ENCODE measurements around the gene NEMP1. TPM values are rescaled to one million over a fixed set of nuclear protein-coding genes. Genes with fewer than 3 reads are reported as not detected.
A peak's percentile ranks its signal among the peaks of the same experiment; 100 is the strongest.

Gene NEMP1
- total RNA-seq: 1 to 10 TPM; 1.2 to 6.7 (median 1.9) TPM

GRCh38 chr12:57078519-57079404 is at the start of gene NEMP1:
Gene NEMP1 (minus strand): TSS chr12:57078791. CDS start chr12:57078745, 46 bp downstream.
- TF ChIP-seq CTCF (IDR thresholded peaks at IDR 0.05 in 4 of 5, conservative IDR thresholded peaks at IDR 0.05 in 1 of 5) (no peak), POLR2A (IDR thresholded peaks at IDR 0.05) (peak; percentile 20 to 70)
- intact Hi-C loops (cut with DNase I; ENCODE audit: low total_unique reads): loop anchor here (1.0 kb wide), 1 partner anchor 9 kb away; no protein-coding TSS in a partner anchor
- peak within 1 kb of the TSS; percentile 67 to 93 (median 76) for H3K4me3 ChIP-seq

GRCh38 chr12:57127726-57128518 is 49.3 kb upstream of the NEMP1 start, which contains the start of gene LRP1:
Gene LRP1 (plus strand): TSS chr12:57128483. CDS start chr12:57128965, 482 bp downstream.
- peaks cover 16 to 24% of the 10 kb centered on the region in 2 donors for H3K4me1 ChIP-seq
- TF ChIP-seq CTCF (IDR thresholded peaks at IDR 0.05 in 4 of 5, conservative IDR thresholded peaks at IDR 0.05 in 1 of 5): no peak
- TF ChIP-seq POLR2A (IDR thresholded peaks at IDR 0.05): peak; percentile 65 to 74
- no peaks in the 10 kb centered on the region for H3K36me3 ChIP-seq
- in situ Hi-C loops (cut with MboI; ENCODE audit: low sequenced_read_pairs in 4 of 4) (no loop called here), intact Hi-C loops (cut with DNase I; ENCODE audit: low total_unique reads) (loop anchor here (1.0 to 5.0 kb wide), 2 partner anchors 41 to 47 kb away; partner anchors contain the start of gene NAB2)
- H3K4me3 ChIP-seq: peak within 1 kb of the TSS; percentile 72 to 95 (median 91)
- peak; percentile 85 to 86 for ATAC-seq
- H3K9me3 ChIP-seq: no peaks in the 10 kb centered on the region
- no peaks in the 10 kb centered on the region for H3K27me3 ChIP-seq
- H3K27ac ChIP-seq: peak within 1 kb of the TSS; percentile 87 to 94 (median 90)
- DNase-seq: peak; percentile 80 to 81

More at GRCh38 chr12:57078519-57079404, at the start of gene NEMP1:
- in situ Hi-C loops (cut with MboI; ENCODE audit: low sequenced_read_pairs in 4 of 4): no loop called here
- Histone ChIP-seq H3K36me3 (no peaks in the 10 kb centered on the region), H3K4me1 (peaks cover 11 to 12% of the 10 kb centered on the region in 2 donors), H3K27ac (peak within 1 kb of the TSS; percentile 76 to 90 (median 86)), H3K9me3 (no peaks in the 10 kb centered on the region), H3K27me3 (no peaks in the 10 kb centered on the region)
- ATAC-seq (peak; percentile 100), DNase-seq (peak; percentile 99)

- intact Hi-C loops (cut with DNase I; ENCODE audit: low total_unique reads) (loop anchor here (1.0 to 5.0 kb wide), 2 partner anchors 40 to 48 kb away; partner anchors contain the start of gene NAB2), in situ Hi-C loops (cut with MboI; ENCODE audit: low sequenced_read_pairs in 4 of 4) (no loop called here)
- peak; percentile 40 to 47 for ATAC-seq
- TF ChIP-seq POLR2A (IDR thresholded peaks at IDR 0.05): no peak
- peak in 3 of 5 experiments; percentile 9 to 35 (median 35) for TF ChIP-seq CTCF (IDR thresholded peaks at IDR 0.05 in 4 of 5, conservative IDR thresholded peaks at IDR 0.05 in 1 of 5)
- Histone ChIP-seq H3K27ac (peak overlapping the region; percentile 87 to 94 (median 90)), H3K4me3 (peak overlapping the region; percentile 72 to 95 (median 91)), H3K9me3 (no peaks in the 10 kb centered on the region), H3K4me1 (peaks cover 16 to 24% of the 10 kb centered on the region in 2 donors), H3K27me3 (no peaks in the 10 kb centered on the region), H3K36me3 (no peaks in the 10 kb centered on the region)
- DNase-seq: peak; percentile 51 to 67
Observed at GRCh38 chr12:57127101-57127725, 48.6 kb upstream of the NEMP1 start.

- Histone ChIP-seq H3K4me1 (peaks cover 12 to 18% of the 10 kb centered on the region in 2 donors), H3K36me3 (no peaks in the 10 kb centered on the region), H3K4me3 (peak overlapping the region in 3 of 4 donors; percentile 72 to 94 (median 88)), H3K9me3 (no peaks in the 10 kb centered on the region), H3K27ac (peak overlapping the region; percentile 87 to 94 (median 90)), H3K27me3 (no peaks in the 10 kb centered on the region)
- ATAC-seq: no peak
- no peak for DNase-seq
- in situ Hi-C loops (cut with MboI; ENCODE audit: low sequenced_read_pairs in 4 of 4): no loop called here
- TF ChIP-seq CTCF (IDR thresholded peaks at IDR 0.05 in 4 of 5, conservative IDR thresholded peaks at IDR 0.05 in 1 of 5) (no peak), POLR2A (IDR thresholded peaks at IDR 0.05) (no peak)
- intact Hi-C loops (cut with DNase I; ENCODE audit: low total_unique reads): loop anchor here (5.0 kb wide), 1 partner anchor 39 kb away; the partner anchor contains the start of gene NAB2
Observed at GRCh38 chr12:57126561-57126960, 48.0 kb upstream of the NEMP1 start.

Data from gastrocnemius medialis (tissue), 4 donors.